Measurements from ENCODE around the gene KCNIP1. TPM values are rescaled to one million over a fixed set of nuclear protein-coding genes. Genes with fewer than 3 reads are reported as not detected.

The KCNIP1 gene
- total and polyA plus RNA-seq, 4 donors: 0.13 to 1.8 (median 0.72) TPM

GRCh38 chr5:170614720-170615119 is 110.9 kb downstream of the KCNIP1 start:
- peaks cover 0 to 2% (median 0%) of the 10 kb centered on the region in 3 donors for H3K27me3 ChIP-seq (ENCODE audit: control insufficient read depth in 3 of 3, insufficient read depth in 3 of 3, low read length in 2 of 3)
- 81 to 94% methylated on average over 7 of the region's 7 CpGs for WGBS, 2 donors
- H3K9me3 ChIP-seq (ENCODE audit: control insufficient read depth in 4 of 4, insufficient read depth in 3 of 4, low read length in 3 of 4): no peaks in the 10 kb centered on the region
- H3K9ac ChIP-seq (ENCODE audit: insufficient read depth in 1 of 2, low read length in 2 of 2): no peak overlapping the region
- no peak for TF ChIP-seq CTCF (IDR thresholded peaks at IDR 0.05; ENCODE audit: control extremely low read depth, extremely low read depth)
- H3K4me3 ChIP-seq: no peak overlapping the region
- no peak for DNase-seq
- no peak overlapping the region for H3K27ac ChIP-seq (ENCODE audit: low read depth in 1 of 2, low read length in 1 of 2)
- ATAC-seq (ENCODE audit: insufficient read depth, low FRiP score): no peak
- peaks cover 0 to 11% (median 0%) of the 10 kb centered on the region in 5 donors for H3K4me1 ChIP-seq (ENCODE audit: control insufficient read depth in 5 of 5, insufficient read depth in 5 of 5, low read length in 5 of 5)
- no peaks in the 10 kb centered on the region for H3K36me3 ChIP-seq (ENCODE audit: control insufficient read depth in 4 of 4, insufficient read depth in 4 of 4, low read length in 4 of 4)

- TF ChIP-seq CTCF (IDR thresholded peaks at IDR 0.05; ENCODE audit: control extremely low read depth, extremely low read depth): no peak
Measured at GRCh38 chr5:170617533-170618490, 114.0 kb downstream of the KCNIP1 start.

GRCh38 chr5:170619869-170620268 is 116.0 kb downstream of the KCNIP1 start:
- Histone ChIP-seq H3K27ac (ENCODE audit: low read depth in 1 of 2, low read length in 1 of 2) (no peak overlapping the region), H3K9me3 (ENCODE audit: control insufficient read depth in 4 of 4, insufficient read depth in 3 of 4, low read length in 3 of 4) (no peaks in the 10 kb centered on the region), H3K4me1 (ENCODE audit: control insufficient read depth in 5 of 5, insufficient read depth in 5 of 5, low read length in 5 of 5) (peaks cover 0 to 11% (median 0%) of the 10 kb centered on the region in 5 donors), H3K36me3 (ENCODE audit: control insufficient read depth in 4 of 4, insufficient read depth in 4 of 4, low read length in 4 of 4) (no peaks in the 10 kb centered on the region), H3K4me3 (no peak overlapping the region), H3K27me3 (ENCODE audit: control insufficient read depth in 3 of 3, insufficient read depth in 3 of 3, low read length in 2 of 3) (no peaks in the 10 kb centered on the region), H3K9ac (ENCODE audit: insufficient read depth in 1 of 2, low read length in 2 of 2) (no peak overlapping the region)
- no peak for TF ChIP-seq CTCF (IDR thresholded peaks at IDR 0.05; ENCODE audit: control extremely low read depth, extremely low read depth)
- DNase-seq (no peak), ATAC-seq (ENCODE audit: insufficient read depth, low FRiP score) (no peak)
- WGBS, 2 donors: 76 to 96% methylated on average over 1 of the region's 1 CpG

More at GRCh38 chr5:170617533-170618490, 114.0 kb downstream of the KCNIP1 start:
- Histone ChIP-seq H3K4me1 (ENCODE audit: control insufficient read depth in 5 of 5, insufficient read depth in 5 of 5, low read length in 5 of 5) (peaks cover 0 to 11% (median 0%) of the 10 kb centered on the region in 5 donors), H3K9me3 (ENCODE audit: control insufficient read depth in 4 of 4, insufficient read depth in 3 of 4, low read length in 3 of 4) (no peaks in the 10 kb centered on the region), H3K9ac (ENCODE audit: insufficient read depth in 1 of 2, low read length in 2 of 2) (peak overlapping the region in 1 of 2 donors; percentile 49), H3K27ac (ENCODE audit: low read depth in 1 of 2, low read length in 1 of 2) (no peak overlapping the region), H3K27me3 (ENCODE audit: control insufficient read depth in 3 of 3, insufficient read depth in 3 of 3, low read length in 2 of 3) (peaks cover 0 to 2% (median 0%) of the 10 kb centered on the region in 3 donors), H3K36me3 (ENCODE audit: control insufficient read depth in 4 of 4, insufficient read depth in 4 of 4, low read length in 4 of 4) (no peaks in the 10 kb centered on the region), H3K4me3 (no peak overlapping the region)
- DNase-seq (peak; percentile 49 to 91 (median 87)), ATAC-seq (ENCODE audit: insufficient read depth, low FRiP score) (no peak)
- 13 to 17% methylated on average over 7 of the region's 7 CpGs for WGBS, 2 donors

Measured in lung (tissue), 12 donors.